ENCODE data around the gene RGSL1. TPM values are rescaled to one million over a fixed set of nuclear protein-coding genes. Genes with fewer than 3 reads are reported as not detected.
A peak's percentile ranks its signal among the peaks of the same experiment; 100 is the strongest.

The RGSL1 gene
- total RNA-seq, 1 donor from 2014 or later, result not detected

- peaks cover 10% of the 10 kb centered on the region for H3K4me1 ChIP-seq
- H3K27ac ChIP-seq, result no peak overlapping the region
- no peaks in the 10 kb centered on the region for H3K27me3 ChIP-seq (ENCODE audit: low read depth)
- DNase-seq, result no peak
- no peak overlapping the region for H3K4me3 ChIP-seq
- peak in 1 of 2 donors; percentile 61 for ATAC-seq
- peaks cover 73% of the 10 kb centered on the region for H3K36me3 ChIP-seq
- no peak for TF ChIP-seq CTCF (IDR thresholded peaks at IDR 0.05)
- intact Hi-C loops (cut with DNase I), result no loop called here
- H3K9me3 ChIP-seq, result no peaks in the 10 kb centered on the region
These were observed 125.7 kb downstream of the RGSL1 start for GRCh38 chr1:182575540-182576149.

- Histone ChIP-seq H3K4me1 (peaks cover 24% of the 10 kb centered on the region), H3K27ac (no peak overlapping the region), H3K36me3 (peaks cover 69% of the 10 kb centered on the region), H3K9me3 (no peaks in the 10 kb centered on the region), H3K4me3 (no peak overlapping the region), H3K27me3 (ENCODE audit: low read depth) (no peaks in the 10 kb centered on the region)
- DNase-seq (no peak), ATAC-seq (no peak)
- TF ChIP-seq CTCF (IDR thresholded peaks at IDR 0.05), result no peak
- intact Hi-C loops (cut with DNase I), result no loop called here
These were observed 130.8 kb downstream of the RGSL1 start for GRCh38 chr1:182580736-182581135.

GRCh38 chr1:182584746-182585145, 134.8 kb downstream of the RGSL1 start:
- no peak for ATAC-seq
- Histone ChIP-seq H3K4me3 (no peak overlapping the region), H3K27ac (no peak overlapping the region), H3K27me3 (ENCODE audit: low read depth) (no peaks in the 10 kb centered on the region), H3K4me1 (peaks cover 38% of the 10 kb centered on the region), H3K36me3 (peaks cover 36% of the 10 kb centered on the region), H3K9me3 (no peaks in the 10 kb centered on the region)
- DNase-seq, result no peak
- no peak for TF ChIP-seq CTCF (IDR thresholded peaks at IDR 0.05)
- intact Hi-C loops (cut with DNase I), result no loop called here

DNA sequence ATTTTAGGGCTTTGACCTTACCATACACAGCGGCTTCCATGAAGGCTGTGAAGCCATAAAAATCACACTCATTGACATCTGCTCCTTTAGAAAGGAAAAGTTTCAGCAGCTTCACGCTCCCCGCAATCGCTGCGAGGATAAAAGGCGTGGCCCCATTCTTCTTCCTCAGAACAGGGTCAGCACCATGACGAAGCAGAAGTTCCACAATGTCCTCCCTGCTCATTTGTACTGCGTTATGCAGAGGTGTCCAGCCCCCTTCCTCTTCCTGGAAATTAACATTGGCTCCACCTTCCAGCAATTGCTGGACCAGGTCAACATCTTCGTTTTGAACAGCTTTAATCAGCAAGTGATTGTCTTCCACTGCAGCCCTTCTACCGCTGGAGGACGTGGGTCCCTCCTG, 136.4 kb downstream of the RGSL1 start:
- ATAC-seq, result no peak
- Histone ChIP-seq H3K27me3 (ENCODE audit: low read depth) (no peaks in the 10 kb centered on the region), H3K36me3 (peaks cover 20% of the 10 kb centered on the region), H3K9me3 (no peaks in the 10 kb centered on the region), H3K27ac (no peak overlapping the region), H3K4me3 (no peak overlapping the region), H3K4me1 (peaks cover 38% of the 10 kb centered on the region)
- intact Hi-C loops (cut with DNase I), result no loop called here
- no peak for DNase-seq
- TF ChIP-seq CTCF (IDR thresholded peaks at IDR 0.05), result no peak

DNA sequence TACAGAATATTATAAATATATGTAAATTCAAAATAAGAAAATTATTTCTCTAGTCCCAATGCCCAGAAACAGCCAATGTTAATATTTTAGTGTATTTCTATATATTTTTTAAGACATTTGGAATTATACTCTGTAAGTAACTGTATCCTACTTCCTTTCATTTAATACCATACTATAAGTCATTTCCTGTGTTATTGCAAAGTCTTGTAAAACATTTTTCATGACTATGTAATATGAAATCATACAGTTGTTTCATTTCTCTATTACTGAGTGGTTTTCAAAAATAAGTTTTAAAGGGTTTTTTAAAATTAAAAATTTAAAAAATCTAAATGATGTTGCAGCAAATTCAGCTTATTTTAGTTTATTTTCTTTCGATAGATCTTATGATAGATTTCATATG, 137.1 kb downstream of the RGSL1 start:
- Histone ChIP-seq H3K36me3 (peaks cover 13% of the 10 kb centered on the region), H3K9me3 (no peaks in the 10 kb centered on the region), H3K4me1 (peaks cover 38% of the 10 kb centered on the region), H3K27me3 (ENCODE audit: low read depth) (no peaks in the 10 kb centered on the region), H3K4me3 (no peak overlapping the region), H3K27ac (no peak overlapping the region)
- TF ChIP-seq CTCF (IDR thresholded peaks at IDR 0.05), result no peak
- DNase-seq (no peak), ATAC-seq (no peak)
- intact Hi-C loops (cut with DNase I), result no loop called here

Data from lower lobe of right lung (tissue), 2 donors.